IMR-90 (cell line): Measurements from ENCODE around the gene AMBP. TPM values are rescaled to one million over a fixed set of nuclear protein-coding genes. Genes with fewer than 3 reads are reported as not detected.

Experiments used
- ATAC-seq: fragments of 200-7000 bp; cut with Tn5 transposase; 2 replicates; pipeline ENCODE4 v1.9.1; 2020; ENCODE audit warnings: low read depth, mild to moderate bottlenecking, moderate library complexity
- BruUV-seq: library from RNA; stranded (reverse); fragments of 400-500 nt; replicated peaks from 2 replicates; lab custom pipeline; 2021; lab: Mats Ljungman, UMichigan
- CTCF ChIA-PET: fragments of 300-600 bp; formaldehyde crosslinking; extraction: SDS; loops from one replicate; lab custom pipeline; 2021; ENCODE audit warnings: antibody characterized with exemption; lab: Yijun Ruan, JAX
- POLR2A ChIA-PET: fragments of 300-600 bp; sonication (Branson Sonifier 250); formaldehyde crosslinking; loops from one replicate; lab custom pipeline; 2022; ENCODE audit warnings: antibody characterized with exemption; ENCODE audit not compliant: unreplicated experiment; lab: Charles Lee
- DNase-seq: peaks from one replicate; pipeline ENCODE4 v3.0.0; 2013
- H2AFZ ChIP-seq: replicated peaks from 2 replicates; pipeline ENCODE3; 2013; ENCODE audit warnings: low read length, mild to moderate bottlenecking; ENCODE audit not compliant: poor library complexity
- H2AK5ac ChIP-seq: 2 replicates; pipeline ENCODE4 v1.6.1; 2013; ENCODE audit warnings: low read depth, low read length, inconsistent platforms
- H2AK9ac ChIP-seq: replicated peaks from 2 replicates; pipeline ENCODE3; 2013; ENCODE audit warnings: mild to moderate bottlenecking, low read depth, low read length, moderate library complexity; ENCODE audit not compliant: poor library complexity
- H2BK120ac ChIP-seq: 2 replicates; pipeline ENCODE4 v1.6.1; 2013; ENCODE audit warnings: low read depth, low read length, inconsistent platforms
- H2BK15ac ChIP-seq: 3 replicates; pipeline ENCODE4 v1.6.1; 2013; ENCODE audit warnings: low read depth, low read length, inconsistent platforms
- H2BK20ac ChIP-seq: 2 replicates; pipeline ENCODE4 v1.6.1; 2013; ENCODE audit warnings: low read depth, mild to moderate bottlenecking, inconsistent platforms, low read length, moderate library complexity
- H2BK5ac ChIP-seq: 2 replicates; pipeline ENCODE4 v1.6.1; 2013; ENCODE audit warnings: mild to moderate bottlenecking, low read depth, low read length, inconsistent platforms; ENCODE audit not compliant: poor library complexity, severe bottlenecking
- H3K14ac ChIP-seq: replicated peaks from 2 replicates; pipeline ENCODE4 v1.6.1; 2013; ENCODE audit warnings: low read depth, low read length, inconsistent platforms
- H3K18ac ChIP-seq: 2 replicates; pipeline ENCODE4 v1.6.1; 2013; ENCODE audit warnings: low read depth, low read length, control low read depth
- H3K23ac ChIP-seq: 2 replicates; pipeline ENCODE4 v1.6.1; 2013; ENCODE audit warnings: low read depth, low read length, inconsistent platforms
- H3K27ac ChIP-seq: 2 replicates; pipeline ENCODE4 v1.5.1; 2013; ENCODE audit warnings: mild to moderate bottlenecking, control low read depth, low read length; ENCODE audit not compliant: insufficient read depth
- H3K27me3 ChIP-seq: 2 replicates; pipeline ENCODE4 v1.6.1; 2013; ENCODE audit warnings: low read length; ENCODE audit not compliant: control insufficient read depth, insufficient read depth
- H3K36me3 ChIP-seq: 2 replicates; pipeline ENCODE4 v1.6.1; 2013; ENCODE audit warnings: low read length, mixed read lengths; ENCODE audit not compliant: control insufficient read depth, insufficient read depth
- H3K4ac ChIP-seq: 2 replicates; pipeline ENCODE4 v1.6.1; 2013; ENCODE audit warnings: low read depth, low read length, inconsistent platforms
- H3K4me1 ChIP-seq: 2 replicates; pipeline ENCODE4 v1.6.1; 2013; ENCODE audit warnings: low read length, mixed read lengths; ENCODE audit not compliant: control insufficient read depth, insufficient read depth
- H3K4me2 ChIP-seq: 2 replicates; pipeline ENCODE4 v1.6.1; 2013; ENCODE audit warnings: low read depth, mild to moderate bottlenecking, control low read depth, low read length, moderate library complexity
- H3K4me3 ChIP-seq: 2 replicates; pipeline ENCODE4 v1.5.1; 2013; ENCODE audit warnings: low read depth, mild to moderate bottlenecking, control low read depth, low read length, moderate library complexity; ENCODE audit not compliant: insufficient read depth
- H3K56ac ChIP-seq: 2 replicates; pipeline ENCODE4 v1.6.1; 2013; ENCODE audit warnings: low read length, inconsistent platforms; ENCODE audit not compliant: insufficient read depth; ENCODE audit errors: extremely low read depth
- H3K79me1 ChIP-seq, 2 experiments: 2 replicates each; pipeline ENCODE4 v1.6.1; 2013; ENCODE audit warnings: low read length in 2 of 2, inconsistent platforms in 1 of 2, low read depth in 1 of 2
- H3K9ac ChIP-seq: 2 replicates; pipeline ENCODE4 v1.6.1; 2013; ENCODE audit warnings: low read depth, low read length, control low read depth
- H3K9me1 ChIP-seq: 2 replicates; pipeline ENCODE4 v1.6.1; 2013; ENCODE audit warnings: low read length, inconsistent platforms; ENCODE audit not compliant: insufficient read depth
- H3K9me3 ChIP-seq: 2 replicates; pipeline ENCODE4 v1.6.1; 2013; ENCODE audit warnings: low read length; ENCODE audit not compliant: control insufficient read depth, insufficient read depth
- H4K20me1 ChIP-seq: 2 replicates; pipeline ENCODE4 v1.6.1; 2013; ENCODE audit warnings: low read length, inconsistent platforms; ENCODE audit not compliant: insufficient read depth
- H4K5ac ChIP-seq: 2 replicates; pipeline ENCODE4 v1.6.1; 2013; ENCODE audit warnings: mild to moderate bottlenecking, low read depth, low read length, control low read depth
- H4K8ac ChIP-seq, 2 experiments: 2 replicates each; pipeline ENCODE4 v1.6.1; 2013; ENCODE audit warnings: low read depth in 2 of 2, low read length in 2 of 2, control low read depth in 1 of 2, inconsistent platforms in 1 of 2
- H4K91ac ChIP-seq: 2 replicates; pipeline ENCODE4 v1.6.1; 2013; ENCODE audit warnings: low read depth, low read length, inconsistent platforms; ENCODE audit not compliant: insufficient read depth
- CEBPB ChIP-seq: IDR thresholded peaks from 2 replicates; pipeline ENCODE4 v1.6.1; 2012; ENCODE audit warnings: low read depth, low read length, improper control_type of control experiment
- CHD1 ChIP-seq: IDR thresholded peaks from 2 replicates; pipeline ENCODE4 v1.6.1; 2012; ENCODE audit warnings: low read depth, low read length, improper control_type of control experiment
- CTCF ChIP-seq: conservative IDR thresholded peaks from 2 replicates; pipeline ENCODE4 v1.5.1; 2012; ENCODE audit warnings: mild to moderate bottlenecking, low read depth, low read length, improper control_type of control experiment
- MAZ ChIP-seq: IDR thresholded peaks from 2 replicates; pipeline ENCODE4 v1.6.1; 2012; ENCODE audit warnings: low read depth, mild to moderate bottlenecking, low read length, improper control_type of control experiment, moderate library complexity, borderline replicate concordance
- NFE2L2 ChIP-seq: fragments of 150-350 bp; IDR thresholded peaks from 2 replicates; pipeline ENCODE4 v1.6.1; 2016; ENCODE audit warnings: low read depth, mild to moderate bottlenecking, low read length
- WGBS, 2 experiments: methylation state at CpG; one replicate each; pipeline versions ENCODE4 v1.1.5 to v1.1.7; 2013; ENCODE audit warnings: missing lambda C conversion rate in 2 of 2; ENCODE audit not compliant: insufficient read length in 1 of 2; ENCODE audit errors: extremely low coverage in 2 of 2; 5-methylcytosine and 5-hydroxymethylcytosine counted together
- dilution Hi-C: fragments of 300-500 bp; cut with HindIII; formaldehyde crosslinking; loops from one replicate; pipeline ENCODE4 v1.14.3; 2018; ENCODE audit warnings: low sequenced_read_pairs; ENCODE audit not compliant: unreplicated experiment
- in situ Hi-C: fragments of 300-500 bp; cut with MboI; formaldehyde crosslinking; loops from 3 replicates; pipeline ENCODE4 v1.14.3; 2019; ENCODE audit warnings: low sequenced_read_pairs, inconsistent platforms, mixed read lengths
- intact Hi-C: fragments of 100-400 bp; cut with micrococcal nuclease; formaldehyde crosslinking; loops from 2 replicates; pipeline ENCODE4 v1.10.0; 2022
- polyA plus RNA-seq, 3 experiments: library from polyadenylated mRNA; depleted of rRNA; stranded (reverse); fragments of >200 nt; gene quantifications; 2 replicates each; pipeline ENCODE4 v1.2.3, GENCODE V29; 2012; ENCODE audit warnings: low replicate concordance in 1 of 3
- total RNA-seq: library from RNA; depleted of rRNA; stranded (reverse); fragments of >200 nt; gene quantifications from 2 replicates; pipeline ENCODE4 v1.2.3, GENCODE V29; 2012

Gene AMBP
- total and polyA plus RNA-seq, 2 of the 4 experiments (the other 2 are of a cell fraction), result not detected

- no peaks in the 10 kb centered on the region for H3K4me1 ChIP-seq
- H3K9ac ChIP-seq, result no peak overlapping the region
- CTCF ChIA-PET, result no interaction called here
- H2BK15ac ChIP-seq, result no peak overlapping the region
- peaks cover 10% of the 10 kb centered on the region for H3K9me1 ChIP-seq
- H3K23ac ChIP-seq, result no peak overlapping the region
- no peak overlapping the region for H3K4me2 ChIP-seq
- H3K36me3 ChIP-seq, result peaks cover 47% of the 10 kb centered on the region
- dilution Hi-C loops (no loop called here), in situ Hi-C loops (no loop called here), intact Hi-C loops (no loop called here)
- POLR2A ChIA-PET, result no interaction called here
- H3K9me3 ChIP-seq, result no peaks in the 10 kb centered on the region
- no peak overlapping the region for H3K56ac ChIP-seq
- H3K14ac ChIP-seq, result no peak overlapping the region
- no peak overlapping the region for H3K4me3 ChIP-seq
- BruUV-seq, result no TSS peak
- no peak overlapping the region for H3K18ac ChIP-seq
- H4K91ac ChIP-seq, result no peak overlapping the region
- H3K27me3 ChIP-seq, result no peaks in the 10 kb centered on the region
- no peak overlapping the region for H3K4ac ChIP-seq
- no peak overlapping the region for H4K5ac ChIP-seq
- no peak overlapping the region for H4K8ac ChIP-seq
- H2BK120ac ChIP-seq, result no peak overlapping the region
- H3K79me1 ChIP-seq, result peaks cover 0 to 13% of the 10 kb centered on the region in 2 experiments; a peak in 2 of 4 replicates
- no peak overlapping the region for H2BK20ac ChIP-seq
- peaks cover 3% of the 10 kb centered on the region; the same call in 1 of the 2 replicates for H4K20me1 ChIP-seq
- no peak overlapping the region for H3K27ac ChIP-seq
- no peak overlapping the region for H2AFZ ChIP-seq
- no peak overlapping the region for H2AK5ac ChIP-seq
- no peak for TF ChIP-seq CHD1
- no peak for TF ChIP-seq CTCF
- TF ChIP-seq CEBPB, result no peak
- TF ChIP-seq NFE2L2, result no peak
- TF ChIP-seq MAZ, result no peak
- ATAC-seq, result no peak
- no peak for DNase-seq
- H2BK5ac ChIP-seq, result no peak overlapping the region
- no CpG with 5 or more reads among the region's 11 CpGs for WGBS, 2 experiments
- no peak overlapping the region for H2AK9ac ChIP-seq
Measured at GRCh38 chr9:114050226-114050568, 27.9 kb downstream of the AMBP start.
